Naive thymus-derived CD8-positive, alpha-beta T cell (primary cell): ENCODE results near the gene NDUFB1. TPM values are rescaled to one million over a fixed set of nuclear protein-coding genes. Genes with fewer than 3 reads are reported as not detected.

Source experiments
- ATAC-seq, 2 donors: fragments of 150-1000 bp; cut with Tn5 transposase in 1 of 2; sonication (Bioruptor Pico), chemical (Tn5 transposase) in 1 of 2; 1 replicate in 1 of 2; 2 replicates in 1 of 2; pipeline ENCODE4 v1.10.0; 2021; ENCODE audit warnings: mild to moderate bottlenecking in 2 of 2, moderate library complexity in 2 of 2
- POLR2A ChIA-PET: fragments of 350-600 bp; sonication (Branson Sonifier 250); formaldehyde crosslinking; loops from one replicate; lab custom pipeline; 2021; ENCODE audit warnings: antibody characterized with exemption; lab: Charles Lee
- DNase-seq, 10 donors: peaks; one replicate each; pipeline versions ENCODE4 v3.0.0 to v3.0.0-alpha.2; 2020 to 2022
- H3K27ac Mint-ChIP-seq, 10 donors: one replicate each; pipeline ENCODE4 v1.8.0; 2020 to 2022; ENCODE audit warnings: mild to moderate bottlenecking in 10 of 10, mixed read lengths in 10 of 10, moderate library complexity in 4 of 10, inconsistent platforms in 1 of 10
- H3K27me3 Mint-ChIP-seq, 5 donors: one replicate each; pipeline ENCODE4 v1.8.0; 2021 to 2022; ENCODE audit warnings: mixed read lengths in 5 of 5
- H3K36me3 Mint-ChIP-seq, 3 donors: one replicate each; pipeline ENCODE4 v1.8.0; 2020 to 2022; ENCODE audit warnings: mixed read lengths in 3 of 3, mild to moderate bottlenecking in 2 of 3, inconsistent platforms in 1 of 3
- H3K4me1 Mint-ChIP-seq, 4 donors: one replicate each; pipeline ENCODE4 v1.8.0; 2021 to 2022; ENCODE audit warnings: mixed read lengths in 4 of 4
- H3K4me3 Mint-ChIP-seq, 10 donors: one replicate each; pipeline ENCODE4 v1.8.0; 2020 to 2022; ENCODE audit warnings: mild to moderate bottlenecking in 10 of 10, mixed read lengths in 10 of 10, moderate library complexity in 6 of 10, inconsistent platforms in 1 of 10
- H3K9me3 Mint-ChIP-seq, 9 donors: one replicate each; pipeline ENCODE4 v1.8.0; 2020 to 2022; ENCODE audit warnings: mixed read lengths in 9 of 9, mild to moderate bottlenecking in 3 of 9, inconsistent platforms in 1 of 9, moderate library complexity in 1 of 9
- polyA plus RNA-seq, 3 donors: library from polyadenylated mRNA; unstranded; fragments of 300-500 nt; fragmentation: Illumina TruSeq; gene quantifications; one replicate each; pipeline ENCODE4 v1.2.3, GENCODE V29; 2021
- total RNA-seq, 8 experiments: library from RNA in 2 of 8; stranded (reverse) in 2 of 8; gene quantifications; one replicate each; pipeline ENCODE4 v1.2.3 and lab custom pipeline; 2021 to 2026

Gene NDUFB1
- total RNA-seq (100 to 1,000 TPM in 1 of 2 experiments, 10 to 100 TPM in 1; 91.1 to 104 TPM), polyA plus RNA-seq (100 to 1,000 TPM; 331 to 412 (median 399) TPM), total RNA-seq (lab: John Stamatoyannopoulos, UW) (23.0 to 39.1 (median 29.9) reads per million in 6 experiments)

GRCh38 chr14:92121670-92122350 is at the start of gene NDUFB1, which contains the start of gene CPSF2:
Gene NDUFB1, minus strand, starts transcription at chr14:92121706. Its CDS starts 4,069 bp downstream, at chr14:92117637.
Gene CPSF2, plus strand, starts transcription at chr14:92121969. Its CDS starts 9,016 bp downstream, at chr14:92130985.
- POLR2A ChIA-PET = interaction anchor here (0.5 to 8.2 kb wide), 23 partner anchors 10 to 721 kb away, joined by 3 to 109 read pairs (median 4); partner anchors contain the start of genes ATXN3, GOLGA5, LGMN and PPP4R3A
- Mint-ChIP-seq H3K9me3 (no peaks in the 10 kb centered on the region), H3K4me3 (peak within 1 kb of the TSS; percentile 88 to 100 (median 98)), H3K27ac (peak within 1 kb of the TSS; percentile 97 to 100 (median 99)), H3K27me3 (no peaks in the 10 kb centered on the region), H3K4me1 (peaks cover 20 to 68% (median 48%) of the 10 kb centered on the region in 4 donors), H3K36me3 (peaks cover 0 to 41% (median 3%) of the 10 kb centered on the region in 3 donors)
- DNase-seq (peak; percentile 67 to 94 (median 84)), ATAC-seq (peak; percentile 90)

- POLR2A ChIA-PET = no interaction called here
- H3K36me3 Mint-ChIP-seq = peaks cover 30 to 68% (median 49%) of the 10 kb centered on the region in 3 donors
- no peaks in the 10 kb centered on the region for H3K4me1 Mint-ChIP-seq
- H3K27ac Mint-ChIP-seq = no peak overlapping the region
- DNase-seq (no peak), ATAC-seq (no peak)
- peaks cover 0 to 15% (median 12%) of the 10 kb centered on the region in 9 donors for H3K9me3 Mint-ChIP-seq
- no peak overlapping the region for H3K4me3 Mint-ChIP-seq
- no peaks in the 10 kb centered on the region for H3K27me3 Mint-ChIP-seq
Observed at GRCh38 chr14:92164958-92165357, 43.5 kb upstream of the NDUFB1 start.

GRCh38 chr14:92161521-92161920 is 40.0 kb upstream of the NDUFB1 start:
- ATAC-seq = no peak
- POLR2A ChIA-PET = interaction anchor here (0.6 kb wide), 1 partner anchor 554 kb away, joined by 3 read pairs; no protein-coding TSS in a partner anchor
- H3K4me3 Mint-ChIP-seq = no peak overlapping the region

GRCh38 chr14:92160619-92161018 is 39.1 kb upstream of the NDUFB1 start:
- DNase-seq (no peak), ATAC-seq (no peak)
- H3K27ac Mint-ChIP-seq = peak overlapping the region in 5 of 10 donors; percentile 1 to 26 (median 21)
- H3K27me3 Mint-ChIP-seq = no peaks in the 10 kb centered on the region
- H3K9me3 Mint-ChIP-seq = peaks cover 0 to 14% (median 10%) of the 10 kb centered on the region in 9 donors
- H3K4me3 Mint-ChIP-seq = no peak overlapping the region
- H3K4me1 Mint-ChIP-seq = peaks cover 0 to 6% (median 4%) of the 10 kb centered on the region in 4 donors
- POLR2A ChIA-PET = no interaction called here
- H3K36me3 Mint-ChIP-seq = peaks cover 38 to 89% (median 52%) of the 10 kb centered on the region in 3 donors

More at GRCh38 chr14:92161521-92161920, 40.0 kb upstream of the NDUFB1 start:
- Mint-ChIP-seq H3K36me3 (peaks cover 38 to 84% (median 54%) of the 10 kb centered on the region in 3 donors), H3K27me3 (no peaks in the 10 kb centered on the region), H3K4me1 (peaks cover 0 to 6% (median 4%) of the 10 kb centered on the region in 4 donors), H3K27ac (no peak overlapping the region), H3K9me3 (peaks cover 0 to 14% (median 10%) of the 10 kb centered on the region in 9 donors)
- DNase-seq = no peak

- ATAC-seq = no peak
- POLR2A ChIA-PET = interaction anchor here (0.7 kb wide), 1 partner anchor 693 kb away, joined by 3 read pairs; no protein-coding TSS in a partner anchor
- peaks cover 13 to 91% (median 15%) of the 10 kb centered on the region in 3 donors for H3K36me3 Mint-ChIP-seq
- peaks cover 0 to 7% (median 6%) of the 10 kb centered on the region in 4 donors for H3K4me1 Mint-ChIP-seq
- no peaks in the 10 kb centered on the region for H3K9me3 Mint-ChIP-seq
- peak overlapping the region in 3 of 10 donors; percentile 20 to 55 (median 36) for H3K27ac Mint-ChIP-seq
- no peak for DNase-seq
- no peak overlapping the region for H3K4me3 Mint-ChIP-seq
- H3K27me3 Mint-ChIP-seq = no peaks in the 10 kb centered on the region
Observed at GRCh38 chr14:92154283-92154942, 32.9 kb upstream of the NDUFB1 start.

- Mint-ChIP-seq H3K4me3 (no peak overlapping the region), H3K36me3 (peaks cover 13 to 89% (median 15%) of the 10 kb centered on the region in 3 donors), H3K27ac (peak overlapping the region in 2 of 10 donors; percentile 7 to 56), H3K27me3 (no peaks in the 10 kb centered on the region), H3K9me3 (no peaks in the 10 kb centered on the region), H3K4me1 (peaks cover 0 to 10% (median 6%) of the 10 kb centered on the region in 4 donors)
- ATAC-seq (no peak), DNase-seq (no peak)
- POLR2A ChIA-PET = interaction anchor here (0.6 to 0.7 kb wide), 3 partner anchors 501 to 1031 kb away, joined by 3 read pairs; partner anchors contain the start of gene MOAP1
Observed at GRCh38 chr14:92153581-92153980, 32.1 kb upstream of the NDUFB1 start.

- H3K4me3 Mint-ChIP-seq = no peak overlapping the region
- ATAC-seq (no peak), DNase-seq (no peak)
- H3K4me1 Mint-ChIP-seq = peaks cover 5 to 27% (median 19%) of the 10 kb centered on the region in 4 donors
- H3K27ac Mint-ChIP-seq = peak overlapping the region in 1 of 10 donors; percentile 9
- POLR2A ChIA-PET = interaction anchor here (0.6 kb wide), 1 partner anchor 631 kb away, joined by 3 read pairs; no protein-coding TSS in a partner anchor
- peaks cover 12 to 94% (median 18%) of the 10 kb centered on the region in 3 donors for H3K36me3 Mint-ChIP-seq
- H3K9me3 Mint-ChIP-seq = no peaks in the 10 kb centered on the region
- H3K27me3 Mint-ChIP-seq = no peaks in the 10 kb centered on the region
Observed at GRCh38 chr14:92144708-92145107, 23.2 kb upstream of the NDUFB1 start.

- peaks cover 12 to 92% (median 18%) of the 10 kb centered on the region in 3 donors for H3K36me3 Mint-ChIP-seq
- POLR2A ChIA-PET = interaction anchor here (0.5 kb wide), 1 partner anchor 41 kb away, joined by 3 read pairs; no protein-coding TSS in a partner anchor
- H3K9me3 Mint-ChIP-seq = no peaks in the 10 kb centered on the region
- no peak for DNase-seq
- H3K4me1 Mint-ChIP-seq = peaks cover 5 to 25% (median 19%) of the 10 kb centered on the region in 4 donors
- peak overlapping the region in 3 of 10 donors; percentile 4 to 67 (median 41) for H3K27ac Mint-ChIP-seq
- no peak overlapping the region for H3K4me3 Mint-ChIP-seq
- no peaks in the 10 kb centered on the region for H3K27me3 Mint-ChIP-seq
- no peak for ATAC-seq
Observed at GRCh38 chr14:92143962-92144361, 22.5 kb upstream of the NDUFB1 start.

- Mint-ChIP-seq H3K27ac (no peak overlapping the region), H3K4me1 (peaks cover 5 to 23% (median 19%) of the 10 kb centered on the region in 4 donors), H3K27me3 (no peaks in the 10 kb centered on the region), H3K36me3 (peaks cover 12 to 94% (median 21%) of the 10 kb centered on the region in 3 donors), H3K4me3 (no peak overlapping the region), H3K9me3 (no peaks in the 10 kb centered on the region)
- POLR2A ChIA-PET = no interaction called here
- ATAC-seq (no peak), DNase-seq (no peak)
Observed at GRCh38 chr14:92143309-92143708, 21.8 kb upstream of the NDUFB1 start.

GRCh38 chr14:92135269-92135668 is 13.8 kb upstream of the NDUFB1 start:
- POLR2A ChIA-PET = no interaction called here
- peaks cover 9 to 87% (median 20%) of the 10 kb centered on the region in 3 donors for H3K36me3 Mint-ChIP-seq
- H3K4me3 Mint-ChIP-seq = no peak overlapping the region
- no peaks in the 10 kb centered on the region for H3K27me3 Mint-ChIP-seq
- H3K9me3 Mint-ChIP-seq = no peaks in the 10 kb centered on the region
- H3K4me1 Mint-ChIP-seq = peaks cover under 1 to 5% (median 2%) of the 10 kb centered on the region in 4 donors
- H3K27ac Mint-ChIP-seq = no peak overlapping the region
- DNase-seq (peak in 3 of 10 donors; percentile 29 to 39 (median 34)), ATAC-seq (peak in 1 of 2 donors; percentile 36)

- Mint-ChIP-seq H3K36me3 (peaks cover 9 to 88% (median 17%) of the 10 kb centered on the region in 3 donors), H3K27ac (no peak overlapping the region), H3K9me3 (no peaks in the 10 kb centered on the region), H3K4me3 (no peak overlapping the region), H3K27me3 (no peaks in the 10 kb centered on the region), H3K4me1 (peaks cover 5 to 11% (median 6%) of the 10 kb centered on the region in 4 donors)
- no peak for ATAC-seq
- DNase-seq = no peak
- POLR2A ChIA-PET = no interaction called here
Observed at GRCh38 chr14:92134456-92134855, 12.9 kb upstream of the NDUFB1 start.

- H3K9me3 Mint-ChIP-seq = no peaks in the 10 kb centered on the region
- H3K27me3 Mint-ChIP-seq = no peaks in the 10 kb centered on the region
- H3K4me1 Mint-ChIP-seq = peaks cover 26 to 73% (median 55%) of the 10 kb centered on the region in 4 donors
- ATAC-seq (no peak), DNase-seq (no peak)
- POLR2A ChIA-PET = interaction anchor here (0.5 to 8.2 kb wide), 12 partner anchors 9 to 710 kb away, joined by 3 to 109 read pairs (median 4); partner anchors contain the start of genes ATXN3, LGMN and TRIP11
- H3K4me3 Mint-ChIP-seq = peak overlapping the region; percentile 88 to 100 (median 98)
- peak overlapping the region; percentile 97 to 100 (median 99) for H3K27ac Mint-ChIP-seq
- H3K36me3 Mint-ChIP-seq = peaks cover 3 to 43% (median 5%) of the 10 kb centered on the region in 3 donors
Observed at GRCh38 chr14:92122761-92123160, 1.3 kb upstream of the NDUFB1 start.
